Gastroesophageal sphincter (tissue), 3 donors: ENCODE results near the gene RNU6-7.

Source experiments
- POLR2A ChIP-seq, 2 donors: fragments of 450-650 bp; IDR thresholded peaks; one replicate each; pipeline ENCODE4 v1.6.1; 2017; ENCODE audit warnings: antibody characterized with exemption in 2 of 2, mild to moderate bottlenecking in 2 of 2, moderate library complexity in 1 of 2
- POLR2AphosphoS5 ChIP-seq: sonication (generic); formaldehyde crosslinking; IDR thresholded peaks from one replicate; pipeline ENCODE4 v1.6.1; 2017; ENCODE audit warnings: antibody characterized with exemption
- TF ChIP-seq, protein P1 (sequence below), 4 experiments: fragments of 200-600 bp in 2 of 4; fragments of 450-650 bp in 2 of 4; sonication (generic) in 1 of 4; IDR thresholded peaks; one replicate each; pipeline ENCODE4 v1.5.1; 2017 to 2019; ENCODE audit warnings: antibody characterized with exemption in 4 of 4, mild to moderate bottlenecking in 2 of 4, moderate library complexity in 2 of 4

DNA sequence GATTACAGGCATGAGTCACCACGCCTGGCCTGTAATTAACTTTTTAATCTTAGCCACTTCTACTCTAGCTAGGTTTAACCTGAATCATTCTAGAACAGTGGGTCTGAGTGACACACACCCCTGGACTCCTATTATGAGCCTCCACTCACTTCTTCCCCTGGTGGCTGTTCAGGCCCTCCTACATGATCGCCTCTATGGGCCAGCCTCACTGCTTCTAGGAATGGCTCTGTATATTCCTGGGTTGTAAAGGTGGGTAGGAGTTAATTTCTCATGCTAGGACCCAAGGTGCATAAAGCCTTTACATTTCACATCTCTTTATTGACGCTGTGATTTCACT lies 9.2 kb downstream of the RNU6-7 start:
- TF ChIP-seq, protein P1, sequence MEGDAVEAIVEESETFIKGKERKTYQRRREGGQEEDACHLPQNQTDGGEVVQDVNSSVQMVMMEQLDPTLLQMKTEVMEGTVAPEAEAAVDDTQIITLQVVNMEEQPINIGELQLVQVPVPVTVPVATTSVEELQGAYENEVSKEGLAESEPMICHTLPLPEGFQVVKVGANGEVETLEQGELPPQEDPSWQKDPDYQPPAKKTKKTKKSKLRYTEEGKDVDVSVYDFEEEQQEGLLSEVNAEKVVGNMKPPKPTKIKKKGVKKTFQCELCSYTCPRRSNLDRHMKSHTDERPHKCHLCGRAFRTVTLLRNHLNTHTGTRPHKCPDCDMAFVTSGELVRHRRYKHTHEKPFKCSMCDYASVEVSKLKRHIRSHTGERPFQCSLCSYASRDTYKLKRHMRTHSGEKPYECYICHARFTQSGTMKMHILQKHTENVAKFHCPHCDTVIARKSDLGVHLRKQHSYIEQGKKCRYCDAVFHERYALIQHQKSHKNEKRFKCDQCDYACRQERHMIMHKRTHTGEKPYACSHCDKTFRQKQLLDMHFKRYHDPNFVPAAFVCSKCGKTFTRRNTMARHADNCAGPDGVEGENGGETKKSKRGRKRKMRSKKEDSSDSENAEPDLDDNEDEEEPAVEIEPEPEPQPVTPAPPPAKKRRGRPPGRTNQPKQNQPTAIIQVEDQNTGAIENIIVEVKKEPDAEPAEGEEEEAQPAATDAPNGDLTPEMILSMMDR (IDR thresholded peaks at IDR 0.05): no peak
- TF ChIP-seq POLR2A (IDR thresholded peaks at IDR 0.05) (no peak), POLR2AphosphoS5 (no peak)
